Epithelial cell of esophagus (primary cell): ENCODE measurements around the gene PPP2R2D.
"Not testable (repeated sequence)": the region's sequence is repeated elsewhere in the genome, so short reads cannot be mapped to it uniquely, and the experiment has no call there.

Experiments used
- DNase-seq: peaks from one replicate; pipeline ENCODE4 v3.0.0; 2010; ENCODE audit warnings: low read depth
- H3K4me3 ChIP-seq: 2 replicates; pipeline ENCODE4 v1.5.1; 2011; ENCODE audit warnings: mild to moderate bottlenecking, low read length, control low read depth
- CTCF ChIP-seq: IDR thresholded peaks from 2 replicates; pipeline ENCODE4 v1.5.1; 2011; ENCODE audit warnings: low read depth, mild to moderate bottlenecking, low read length, control low read depth, inconsistent platforms; ENCODE audit not compliant: insufficient read depth; ENCODE audit errors: missing control alignments

The PPP2R2D gene

GRCh38 chr10:131982185-131982756 is 81.5 kb downstream of the PPP2R2D start:
- no peak for TF ChIP-seq CTCF
- peak overlapping the region; percentile 54 for H3K4me3 ChIP-seq
- no peak for DNase-seq

DNA sequence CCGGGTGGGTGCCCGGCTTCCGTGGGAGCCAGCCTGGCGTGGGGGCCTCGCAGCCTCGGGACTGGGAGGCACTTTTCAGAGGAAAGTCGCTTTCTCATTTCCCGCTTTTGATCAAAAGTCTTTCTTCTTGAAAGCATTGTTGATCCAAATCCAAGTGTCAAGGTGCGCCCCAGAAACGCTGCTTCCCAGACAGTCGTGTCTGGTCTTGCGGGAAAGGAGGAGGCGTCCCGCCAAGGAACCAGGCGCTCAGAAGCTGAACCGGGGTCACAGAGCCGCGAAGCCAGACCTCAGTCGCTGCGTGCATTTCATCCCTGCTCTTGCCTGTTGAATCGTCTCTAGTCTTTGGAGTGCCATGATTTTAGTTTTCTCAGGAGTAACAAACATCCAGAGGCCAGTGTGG is 82.0 kb downstream of the PPP2R2D start:
- TF ChIP-seq CTCF = no peak
- peak overlapping the region; percentile 54 for H3K4me3 ChIP-seq
- DNase-seq = peak; percentile 32

GRCh38 chr10:131983780-131984179 is 83.0 kb downstream of the PPP2R2D start:
- peak; percentile 97 for DNase-seq
- H3K4me3 ChIP-seq = no peak overlapping the region
- no peak for TF ChIP-seq CTCF

- DNase-seq, H3K4me3 ChIP-seq: not testable (repeated sequence)
Measured at GRCh38 chr10:131986851-131987250, 86.0 kb downstream of the PPP2R2D start.

DNA sequence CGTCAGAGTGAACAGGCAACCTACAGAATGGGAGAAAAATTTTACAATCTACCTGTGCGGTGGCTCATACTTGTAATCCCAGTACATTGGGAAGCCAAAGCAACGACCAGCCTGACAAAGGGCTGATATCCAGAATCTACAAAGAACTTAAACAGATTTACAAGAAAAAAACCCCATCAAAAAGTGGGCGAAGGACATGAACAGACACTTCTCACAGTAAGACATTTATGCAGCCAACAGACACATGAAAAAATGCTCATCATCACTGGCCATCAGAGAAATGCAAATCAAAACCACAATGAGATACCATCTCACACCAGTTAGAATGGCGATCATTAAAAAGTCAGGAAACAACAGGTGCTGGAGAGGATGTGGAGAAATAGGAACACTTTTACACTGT is 86.5 kb downstream of the PPP2R2D start:
- DNase-seq, H3K4me3 ChIP-seq: not testable (repeated sequence)

- DNase-seq, H3K4me3 ChIP-seq: not testable (repeated sequence)
Measured at GRCh38 chr10:131987786-131988185, 87.0 kb downstream of the PPP2R2D start.

DNA sequence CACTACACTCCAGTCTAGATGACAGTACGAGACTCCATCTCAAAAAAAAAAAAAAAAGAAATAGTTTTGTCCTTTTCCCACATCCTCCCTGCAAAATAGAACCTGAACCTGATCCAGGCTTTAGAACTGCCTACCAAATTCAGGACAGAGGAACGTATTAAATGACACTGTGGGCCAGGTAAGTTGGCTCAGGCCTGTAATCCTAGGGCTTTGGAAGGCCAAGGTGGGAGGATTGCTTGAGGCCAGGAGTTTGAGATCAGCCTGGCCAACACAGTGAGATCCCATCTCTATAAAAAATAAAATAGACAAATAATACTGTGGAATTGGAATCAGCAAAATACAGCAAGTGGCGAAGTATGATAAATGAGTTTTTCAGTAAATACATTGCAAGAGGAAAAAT is 90.9 kb downstream of the PPP2R2D start:
- no peak for DNase-seq
- no peak overlapping the region for H3K4me3 ChIP-seq
- TF ChIP-seq CTCF = no peak

GRCh38 chr10:131993275-131993674 is 92.5 kb downstream of the PPP2R2D start:
- H3K4me3 ChIP-seq = no peak overlapping the region
- DNase-seq = no peak
- no peak for TF ChIP-seq CTCF

GRCh38 chr10:131994435-131994834 is 93.6 kb downstream of the PPP2R2D start:
- no peak overlapping the region for H3K4me3 ChIP-seq
- DNase-seq = no peak
- no peak for TF ChIP-seq CTCF
